Stimulated activated effector memory CD8-positive, alpha-beta T cell treated with anti-CD3 and anti-CD28 coated beads, Interleukin-12 subunit alpha, Interleukin-12 subunit beta, amount 100 ng/mL, for 72 hours (primary cell): Measurements from ENCODE around the gene RDH5.

Experiments used
- ATAC-seq: fragments of 150-1000 bp; cut with Tn5 transposase; 2 replicates; pipeline ENCODE4 v1.10.0; 2021
- DNase-seq, 2 donors: peaks; one replicate each; pipeline ENCODE4 v3.0.0; 2021 to 2022; ENCODE audit warnings: low spot score in 2 of 2
- H3K27ac Mint-ChIP-seq: one replicate; pipeline ENCODE4 v1.8.0; 2022; ENCODE audit warnings: mild to moderate bottlenecking, mixed read lengths
- H3K36me3 Mint-ChIP-seq: one replicate; pipeline ENCODE4 v1.8.0; 2022; ENCODE audit warnings: mild to moderate bottlenecking, mixed read lengths
- H3K4me1 Mint-ChIP-seq: one replicate; pipeline ENCODE4 v1.8.0; 2022; ENCODE audit warnings: mixed read lengths
- H3K4me3 Mint-ChIP-seq: one replicate; pipeline ENCODE4 v1.8.0; 2022; ENCODE audit warnings: mild to moderate bottlenecking, mixed read lengths
- H3K9me3 Mint-ChIP-seq: one replicate; pipeline ENCODE4 v1.8.0; 2022; ENCODE audit warnings: mixed read lengths

The RDH5 gene

GRCh38 chr12:55703901-55704761, 16.1 kb upstream of the RDH5 start:
- Mint-ChIP-seq H3K36me3 (no peaks in the 10 kb centered on the region), H3K4me1 (peaks cover 22% of the 10 kb centered on the region), H3K9me3 (no peaks in the 10 kb centered on the region), H3K4me3 (no peak overlapping the region), H3K27ac (no peak overlapping the region)
- ATAC-seq (no peak), DNase-seq (no peak)

GRCh38 chr12:55704824-55705718, 15.1 kb upstream of the RDH5 start:
- Mint-ChIP-seq H3K4me1 (peaks cover 23% of the 10 kb centered on the region), H3K4me3 (no peak overlapping the region), H3K9me3 (no peaks in the 10 kb centered on the region), H3K36me3 (no peaks in the 10 kb centered on the region), H3K27ac (no peak overlapping the region)
- DNase-seq (no peak), ATAC-seq (no peak)

- H3K4me3 Mint-ChIP-seq = no peak overlapping the region
- peak; percentile 46 for ATAC-seq
Observed at GRCh38 chr12:55705782-55706402, 14.3 kb upstream of the RDH5 start.

GRCh38 chr12:55706568-55707218, 13.5 kb upstream of the RDH5 start:
- peak overlapping the region; percentile 71 for H3K4me3 Mint-ChIP-seq
- ATAC-seq (no peak), DNase-seq (no peak)
- no peaks in the 10 kb centered on the region for H3K9me3 Mint-ChIP-seq
- H3K4me1 Mint-ChIP-seq = peaks cover 23% of the 10 kb centered on the region
- H3K27ac Mint-ChIP-seq = no peak overlapping the region
- H3K36me3 Mint-ChIP-seq = no peaks in the 10 kb centered on the region

More at GRCh38 chr12:55705782-55706402, 14.3 kb upstream of the RDH5 start:
- no peaks in the 10 kb centered on the region for H3K36me3 Mint-ChIP-seq
- no peak overlapping the region for H3K27ac Mint-ChIP-seq
- no peaks in the 10 kb centered on the region for H3K9me3 Mint-ChIP-seq
- no peak for DNase-seq
- peaks cover 23% of the 10 kb centered on the region for H3K4me1 Mint-ChIP-seq

- ATAC-seq (peak; percentile 29), DNase-seq (no peak)
- Mint-ChIP-seq H3K36me3 (no peaks in the 10 kb centered on the region), H3K4me3 (peak overlapping the region; percentile 71), H3K27ac (no peak overlapping the region), H3K4me1 (peaks cover 23% of the 10 kb centered on the region), H3K9me3 (no peaks in the 10 kb centered on the region)
Observed at GRCh38 chr12:55707219-55707671, 12.9 kb upstream of the RDH5 start.

GRCh38 chr12:55707841-55708694, 12.1 kb upstream of the RDH5 start, which contains the start of gene ITGA7:
Gene ITGA7, minus strand, starts transcription at chr12:55707904. Its CDS starts 222 bp downstream, at chr12:55707682.
- DNase-seq = peak; percentile 46 to 72
- H3K4me3 Mint-ChIP-seq = peak within 1 kb of the TSS; percentile 71

GRCh38 chr12:55708695-55709233, 11.4 kb upstream of the RDH5 start:
- ATAC-seq (no peak), DNase-seq (no peak)
- no peaks in the 10 kb centered on the region for H3K36me3 Mint-ChIP-seq
- peak overlapping the region; percentile 71 for H3K4me3 Mint-ChIP-seq
- H3K27ac Mint-ChIP-seq = no peak overlapping the region
- peaks cover 23% of the 10 kb centered on the region for H3K4me1 Mint-ChIP-seq
- no peaks in the 10 kb centered on the region for H3K9me3 Mint-ChIP-seq

More at GRCh38 chr12:55707841-55708694, 12.1 kb upstream of the RDH5 start, which contains the start of gene ITGA7:
- peak; percentile 84 for ATAC-seq
- peaks cover 23% of the 10 kb centered on the region for H3K4me1 Mint-ChIP-seq
- no peaks in the 10 kb centered on the region for H3K36me3 Mint-ChIP-seq
- no peaks in the 10 kb centered on the region for H3K9me3 Mint-ChIP-seq
- H3K27ac Mint-ChIP-seq = peak within 1 kb of the TSS; percentile 52

- H3K4me3 Mint-ChIP-seq = no peak overlapping the region
- ATAC-seq = no peak
- no peak overlapping the region for H3K27ac Mint-ChIP-seq
Observed at GRCh38 chr12:55711786-55712553, 8.2 kb upstream of the RDH5 start.

GRCh38 chr12:55712700-55713415, 7.3 kb upstream of the RDH5 start:
- no peak for DNase-seq
- Mint-ChIP-seq H3K9me3 (no peaks in the 10 kb centered on the region), H3K36me3 (peaks cover 27% of the 10 kb centered on the region), H3K27ac (no peak overlapping the region), H3K4me3 (no peak overlapping the region), H3K4me1 (peaks cover 35% of the 10 kb centered on the region)
- no peak for ATAC-seq

More at GRCh38 chr12:55711786-55712553, 8.2 kb upstream of the RDH5 start:
- peaks cover 18% of the 10 kb centered on the region for H3K36me3 Mint-ChIP-seq
- peaks cover 32% of the 10 kb centered on the region for H3K4me1 Mint-ChIP-seq
- no peaks in the 10 kb centered on the region for H3K9me3 Mint-ChIP-seq
- DNase-seq = no peak

GRCh38 chr12:55713721-55714120, 6.5 kb upstream of the RDH5 start:
- no peak for ATAC-seq
- no peak overlapping the region for H3K4me3 Mint-ChIP-seq
- no peaks in the 10 kb centered on the region for H3K9me3 Mint-ChIP-seq

GRCh38 chr12:55715169-55715764, 4.9 kb upstream of the RDH5 start:
- Mint-ChIP-seq H3K27ac (peak overlapping the region; percentile 98), H3K4me3 (peak overlapping the region; percentile 91), H3K4me1 (peaks cover 34% of the 10 kb centered on the region), H3K36me3 (peaks cover 31% of the 10 kb centered on the region), H3K9me3 (no peaks in the 10 kb centered on the region)
- no peak for DNase-seq
- no peak for ATAC-seq

More at GRCh38 chr12:55713721-55714120, 6.5 kb upstream of the RDH5 start:
- peaks cover 31% of the 10 kb centered on the region for H3K36me3 Mint-ChIP-seq
- no peak overlapping the region for H3K27ac Mint-ChIP-seq
- DNase-seq = no peak
- peaks cover 35% of the 10 kb centered on the region for H3K4me1 Mint-ChIP-seq

GRCh38 chr12:55715833-55716581, 4.2 kb upstream of the RDH5 start, which contains the start of gene BLOC1S1:
Gene BLOC1S1, plus strand, starts transcription at chr12:55716046. Its CDS starts 6 bp downstream, at chr12:55716052.
- peak; percentile 92 for ATAC-seq
- peak; percentile 94 to 96 for DNase-seq
- Mint-ChIP-seq H3K27ac (peak within 1 kb of the TSS; percentile 98), H3K4me1 (peaks cover 34% of the 10 kb centered on the region), H3K9me3 (no peaks in the 10 kb centered on the region), H3K36me3 (peaks cover 31% of the 10 kb centered on the region), H3K4me3 (peak within 1 kb of the TSS; percentile 91)
